Fibroblast of lung (primary cell): ENCODE data around the gene CCDC148. TPM values are rescaled to one million over a fixed set of nuclear protein-coding genes. Genes with fewer than 3 reads are reported as not detected.
A peak's percentile ranks its signal among the peaks of the same experiment; 100 is the strongest.

Experiments
- DNase-seq, 2 donors: peaks; one replicate each; pipeline versions ENCODE4 v3.0.0 to v3.0.0-alpha.2; 2010; ENCODE audit warnings: low read depth in 2 of 2
- H2AFZ ChIP-seq: 2 replicates; pipeline ENCODE4 v1.5.1; 2012; ENCODE audit warnings: low read length, control low read depth, inconsistent platforms
- H3K27ac ChIP-seq: 2 replicates; pipeline ENCODE4 v1.5.1; 2011; ENCODE audit warnings: low read length, control low read depth; ENCODE audit not compliant: insufficient read depth
- H3K27me3 ChIP-seq: 2 replicates; pipeline ENCODE4 v1.5.1; 2011; ENCODE audit warnings: mild to moderate bottlenecking, low read length; ENCODE audit not compliant: control insufficient read depth, insufficient read depth
- H3K36me3 ChIP-seq: 2 replicates; pipeline ENCODE4 v1.5.1; 2011; ENCODE audit warnings: low read length; ENCODE audit not compliant: control insufficient read depth, insufficient read depth
- H3K4me1 ChIP-seq: 2 replicates; pipeline ENCODE4 v1.5.1; 2011; ENCODE audit warnings: low read length; ENCODE audit not compliant: control insufficient read depth, insufficient read depth; ENCODE audit errors: extremely low read depth
- H3K4me2 ChIP-seq: 2 replicates; pipeline ENCODE4 v1.5.1; 2011; ENCODE audit warnings: low read length, control low read depth; ENCODE audit not compliant: insufficient read depth; ENCODE audit errors: extremely low read depth
- H3K4me3 ChIP-seq, 4 experiments: fragments of 200-600 bp in 1 of 4; sonication (generic) in 1 of 4; replicated peaks in 1 of 4; 2 replicates each; pipeline ENCODE4 v1.5.1; 2011 to 2016; ENCODE audit warnings: low read length in 4 of 4, low read depth in 3 of 4, mild to moderate bottlenecking in 3 of 4, control low read depth in 2 of 4, inconsistent platforms in 1 of 4, mixed read lengths in 1 of 4; ENCODE audit not compliant: insufficient read depth in 1 of 4; ENCODE audit errors: control extremely low read depth in 1 of 4
- H3K79me2 ChIP-seq: 2 replicates; pipeline ENCODE4 v1.5.1; 2012; ENCODE audit warnings: mild to moderate bottlenecking, low read length, inconsistent platforms; ENCODE audit not compliant: control insufficient read depth, insufficient read depth
- H3K9ac ChIP-seq: 2 replicates; pipeline ENCODE4 v1.5.1; 2011; ENCODE audit warnings: mild to moderate bottlenecking, low read length, control low read depth; ENCODE audit not compliant: insufficient read depth
- H3K9me3 ChIP-seq: 2 replicates; pipeline ENCODE4 v1.5.1; 2012; ENCODE audit warnings: low read depth, low read length; ENCODE audit not compliant: control insufficient read depth, insufficient read depth
- H4K20me1 ChIP-seq: 2 replicates; pipeline ENCODE4 v1.5.1; 2011; ENCODE audit warnings: low read length; ENCODE audit not compliant: control insufficient read depth, insufficient read depth; ENCODE audit errors: extremely low read depth
- EZH2 ChIP-seq: IDR thresholded peaks from 2 replicates; pipeline ENCODE4 v1.5.1; 2012; ENCODE audit warnings: low read length, control low read depth, mild to moderate bottlenecking; ENCODE audit errors: missing control alignments
- polyA plus RNA-seq, 2 donors: library from polyadenylated mRNA; depleted of rRNA in 1 of 2; stranded (reverse) in 1 of 2; unstranded in 1 of 2; fragments of >200 nt; gene quantifications; 2 replicates each; pipeline ENCODE4 v1.2.1, GENCODE V29; 2011 to 2012; ENCODE audit warnings: missing spikeins in 1 of 2
- total RNA-seq: library from RNA; depleted of rRNA; stranded (reverse); fragments of >200 nt; gene quantifications from 2 replicates; pipeline ENCODE4 v1.2.1, GENCODE V29; 2014
- TF ChIP-seq, protein P1 (sequence below), 2 donors: IDR thresholded peaks in 1 of 2; conservative IDR thresholded peaks in 1 of 2; 1 replicate in 1 of 2; 2 replicates in 1 of 2; pipeline ENCODE4 v1.5.1; 2011 to 2012; ENCODE audit warnings: low read length in 2 of 2, control low read depth in 1 of 2, inconsistent platforms in 1 of 2, low read depth in 1 of 2, mild to moderate bottlenecking in 1 of 2

The CCDC148 gene
- total and polyA plus RNA-seq, 2 donors (not counting 1 experiment from before 2014, with no cell fraction given), result 1.2 TPM

GRCh38 chr2:158413581-158413980 lies 43.0 kb downstream of the CCDC148 start:
- peaks cover 2% of the 10 kb centered on the region for H3K4me1 ChIP-seq
- H3K4me2 ChIP-seq, result no peak overlapping the region
- no peaks in the 10 kb centered on the region for H3K36me3 ChIP-seq
- no peaks in the 10 kb centered on the region for H3K27me3 ChIP-seq
- DNase-seq, result peak in 1 of 2 donors; percentile 14
- TF ChIP-seq, protein P1, sequence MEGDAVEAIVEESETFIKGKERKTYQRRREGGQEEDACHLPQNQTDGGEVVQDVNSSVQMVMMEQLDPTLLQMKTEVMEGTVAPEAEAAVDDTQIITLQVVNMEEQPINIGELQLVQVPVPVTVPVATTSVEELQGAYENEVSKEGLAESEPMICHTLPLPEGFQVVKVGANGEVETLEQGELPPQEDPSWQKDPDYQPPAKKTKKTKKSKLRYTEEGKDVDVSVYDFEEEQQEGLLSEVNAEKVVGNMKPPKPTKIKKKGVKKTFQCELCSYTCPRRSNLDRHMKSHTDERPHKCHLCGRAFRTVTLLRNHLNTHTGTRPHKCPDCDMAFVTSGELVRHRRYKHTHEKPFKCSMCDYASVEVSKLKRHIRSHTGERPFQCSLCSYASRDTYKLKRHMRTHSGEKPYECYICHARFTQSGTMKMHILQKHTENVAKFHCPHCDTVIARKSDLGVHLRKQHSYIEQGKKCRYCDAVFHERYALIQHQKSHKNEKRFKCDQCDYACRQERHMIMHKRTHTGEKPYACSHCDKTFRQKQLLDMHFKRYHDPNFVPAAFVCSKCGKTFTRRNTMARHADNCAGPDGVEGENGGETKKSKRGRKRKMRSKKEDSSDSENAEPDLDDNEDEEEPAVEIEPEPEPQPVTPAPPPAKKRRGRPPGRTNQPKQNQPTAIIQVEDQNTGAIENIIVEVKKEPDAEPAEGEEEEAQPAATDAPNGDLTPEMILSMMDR (conservative IDR thresholded peaks at IDR 0.05 in 1 of 2, IDR thresholded peaks at IDR 0.05 in 1 of 2; ENCODE audit: low read depth in 1 of 2, low read length in 2 of 2), result no peak
- TF ChIP-seq EZH2, result no peak
- no peak overlapping the region for H2AFZ ChIP-seq
- no peak overlapping the region for H3K27ac ChIP-seq
- H3K9me3 ChIP-seq, result no peaks in the 10 kb centered on the region
- H3K9ac ChIP-seq, result no peak overlapping the region
- no peak overlapping the region for H3K4me3 ChIP-seq
- H3K79me2 ChIP-seq, result no peaks in the 10 kb centered on the region
- no peaks in the 10 kb centered on the region for H4K20me1 ChIP-seq

DNA sequence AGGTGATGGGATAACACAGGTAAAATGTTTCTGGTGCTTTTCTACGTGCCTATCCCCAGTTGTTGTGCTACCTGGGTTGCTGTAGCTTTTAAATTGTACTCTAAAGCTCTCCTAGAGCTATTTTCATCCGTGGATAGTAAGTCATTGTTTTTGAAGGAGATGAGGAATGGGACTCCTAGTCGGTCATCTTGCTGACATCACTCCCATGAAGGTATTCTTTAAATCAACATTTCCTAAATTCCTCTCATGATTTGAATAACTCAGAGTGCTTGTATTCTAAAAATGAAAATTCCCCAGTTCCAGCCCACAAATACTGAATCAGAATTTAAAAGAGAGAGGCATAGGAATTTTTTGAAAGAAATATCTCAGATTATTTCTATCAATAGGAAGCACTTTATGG lies 44.3 kb downstream of the CCDC148 start:
- peak in 1 of 2 donors; percentile 84 for DNase-seq
- H2AFZ ChIP-seq, result no peak overlapping the region
- H3K9me3 ChIP-seq, result no peaks in the 10 kb centered on the region
- no peak for TF ChIP-seq EZH2
- TF ChIP-seq, protein P1 (conservative IDR thresholded peaks at IDR 0.05 in 1 of 2, IDR thresholded peaks at IDR 0.05 in 1 of 2; ENCODE audit: low read depth in 1 of 2, low read length in 2 of 2), result no peak
- H3K36me3 ChIP-seq, result no peaks in the 10 kb centered on the region
- H3K27ac ChIP-seq, result no peak overlapping the region
- no peak overlapping the region for H3K9ac ChIP-seq
- H3K4me3 ChIP-seq, result no peak overlapping the region
- H3K4me2 ChIP-seq, result no peak overlapping the region
- H4K20me1 ChIP-seq, result no peaks in the 10 kb centered on the region
- H3K4me1 ChIP-seq, result peaks cover 2% of the 10 kb centered on the region
- H3K79me2 ChIP-seq, result no peaks in the 10 kb centered on the region
- H3K27me3 ChIP-seq, result no peaks in the 10 kb centered on the region

- Histone ChIP-seq H3K4me1 (peaks cover 2% of the 10 kb centered on the region), H3K9me3 (no peaks in the 10 kb centered on the region), H3K4me2 (no peak overlapping the region), H3K9ac (no peak overlapping the region), H3K4me3 (no peak overlapping the region), H4K20me1 (no peaks in the 10 kb centered on the region), H3K27ac (no peak overlapping the region), H3K27me3 (no peaks in the 10 kb centered on the region), H2AFZ (no peak overlapping the region), H3K79me2 (no peaks in the 10 kb centered on the region), H3K36me3 (no peaks in the 10 kb centered on the region)
- DNase-seq, result no peak
- no peak for TF ChIP-seq EZH2
- TF ChIP-seq, protein P1 (conservative IDR thresholded peaks at IDR 0.05 in 1 of 2, IDR thresholded peaks at IDR 0.05 in 1 of 2; ENCODE audit: low read depth in 1 of 2, low read length in 2 of 2), result no peak
These were observed 44.8 kb downstream of the CCDC148 start for GRCh38 chr2:158411748-158412147.
